SH-SY5Y (cell line): ENCODE measurements around the gene PCDHGC4.

Experiments used
- GATA2 ChIP-seq: IDR thresholded peaks from 2 replicates; pipeline ENCODE4 v1.6.1; 2011; ENCODE audit warnings: mild to moderate bottlenecking, low read depth, low read length
- GATA3 ChIP-seq: IDR thresholded peaks from 2 replicates; pipeline ENCODE4 v1.6.1; 2011; ENCODE audit warnings: low read depth, mild to moderate bottlenecking, low read length, moderate library complexity

- TF ChIP-seq GATA2: no peak
- TF ChIP-seq GATA3: no peak
Measured at GRCh38 chr5:141510160-141510559, 25.3 kb downstream of the PCDHGC4 start.
